HepG2 (cell line): Measurements from ENCODE around the gene TRERF1.

ENCODE experiments used
- ZFP37 ChIP-seq: sonication (generic); formaldehyde crosslinking; IDR thresholded peaks from 2 replicates; pipeline ENCODE4 v1.4.0; 2020; ENCODE audit warnings: missing genetic modification reagents, borderline replicate concordance
- ZNF558 ChIP-seq: sonication (generic); formaldehyde crosslinking; IDR thresholded peaks from 2 replicates; pipeline ENCODE4 v1.9.0; 2022; ENCODE audit warnings: mild to moderate bottlenecking, missing genetic modification reagents, borderline replicate concordance
- TF ChIP-seq, protein P1 (sequence below): sonication (generic); formaldehyde crosslinking; IDR thresholded peaks from 2 replicates; pipeline ENCODE4 v1.5.0; 2020; ENCODE audit warnings: mild to moderate bottlenecking, missing genetic modification reagents, moderate library complexity

DNA sequence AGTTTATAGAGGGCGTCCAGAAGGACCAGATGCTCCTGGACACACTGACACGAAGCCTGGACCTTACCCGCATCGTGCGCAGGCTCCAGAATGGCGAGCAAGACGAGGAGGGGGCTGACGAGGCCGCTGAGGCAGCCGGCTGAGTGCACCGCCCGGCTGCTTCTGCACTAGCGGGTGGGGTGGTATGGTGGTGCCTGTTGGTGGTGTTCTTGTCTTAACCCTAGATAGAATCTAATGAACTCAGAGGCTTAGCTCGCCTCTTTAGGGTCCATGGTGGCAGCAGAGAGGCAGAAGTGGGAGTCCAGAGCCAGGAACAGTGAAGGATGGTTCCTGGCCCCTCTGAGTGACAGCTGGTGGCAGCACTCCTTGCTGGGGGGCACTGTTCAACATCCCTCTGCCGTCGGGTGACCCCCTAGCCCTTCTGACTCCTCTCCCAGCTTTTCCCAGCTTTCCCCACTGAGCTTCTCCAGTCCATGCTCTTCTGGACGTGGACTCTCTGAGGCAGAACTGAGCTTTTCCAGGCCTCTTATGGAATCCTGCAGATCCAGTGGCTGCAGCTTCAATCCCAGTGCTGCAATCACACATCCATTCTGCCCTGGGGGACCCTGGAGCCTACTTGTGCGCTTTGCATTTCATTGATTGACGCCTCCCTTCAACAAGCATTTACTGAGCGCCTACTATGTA, 272.3 kb downstream of the TRERF1 start:
- TF ChIP-seq, protein P1, sequence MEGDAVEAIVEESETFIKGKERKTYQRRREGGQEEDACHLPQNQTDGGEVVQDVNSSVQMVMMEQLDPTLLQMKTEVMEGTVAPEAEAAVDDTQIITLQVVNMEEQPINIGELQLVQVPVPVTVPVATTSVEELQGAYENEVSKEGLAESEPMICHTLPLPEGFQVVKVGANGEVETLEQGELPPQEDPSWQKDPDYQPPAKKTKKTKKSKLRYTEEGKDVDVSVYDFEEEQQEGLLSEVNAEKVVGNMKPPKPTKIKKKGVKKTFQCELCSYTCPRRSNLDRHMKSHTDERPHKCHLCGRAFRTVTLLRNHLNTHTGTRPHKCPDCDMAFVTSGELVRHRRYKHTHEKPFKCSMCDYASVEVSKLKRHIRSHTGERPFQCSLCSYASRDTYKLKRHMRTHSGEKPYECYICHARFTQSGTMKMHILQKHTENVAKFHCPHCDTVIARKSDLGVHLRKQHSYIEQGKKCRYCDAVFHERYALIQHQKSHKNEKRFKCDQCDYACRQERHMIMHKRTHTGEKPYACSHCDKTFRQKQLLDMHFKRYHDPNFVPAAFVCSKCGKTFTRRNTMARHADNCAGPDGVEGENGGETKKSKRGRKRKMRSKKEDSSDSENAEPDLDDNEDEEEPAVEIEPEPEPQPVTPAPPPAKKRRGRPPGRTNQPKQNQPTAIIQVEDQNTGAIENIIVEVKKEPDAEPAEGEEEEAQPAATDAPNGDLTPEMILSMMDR (CRISPR knock-in tag) = peak; percentile 33
- no peak for TF ChIP-seq ZFP37 (CRISPR knock-in tag)
- TF ChIP-seq ZNF558 (CRISPR knock-in tag) = no peak
